Left ventricle myocardium inferior (tissue), 1 donor: ENCODE measurements around the gene RAB11A. TPM values are rescaled to one million over a fixed set of nuclear protein-coding genes. Genes with fewer than 3 reads are reported as not detected.

Experiments used
- DNase-seq: peaks from one replicate; pipeline ENCODE4 v3.0.0-alpha.2; 2020
- H3K27ac ChIP-seq: fragments of 200-600 bp; replicated peaks from 2 replicates; pipeline ENCODE4 v1.8.0; 2021
- H3K27me3 ChIP-seq: fragments of 200-600 bp; 2 replicates; pipeline ENCODE4 v1.8.0; 2021; ENCODE audit warnings: low read depth
- H3K36me3 ChIP-seq: fragments of 200-600 bp; 2 replicates; pipeline ENCODE4 v1.8.0; 2021
- H3K4me1 ChIP-seq: fragments of 200-600 bp; 2 replicates; pipeline ENCODE4 v1.8.0; 2021
- H3K4me3 ChIP-seq: fragments of 200-600 bp; 2 replicates; pipeline ENCODE4 v1.8.0; 2021; ENCODE audit warnings: mild to moderate bottlenecking, moderate library complexity
- H3K9me3 ChIP-seq: fragments of 200-600 bp; replicated peaks from 2 replicates; pipeline ENCODE4 v1.8.0; 2021
- CTCF ChIP-seq: fragments of 200-600 bp; IDR thresholded peaks from 2 replicates; pipeline ENCODE4 v1.8.0; 2021; ENCODE audit warnings: antibody characterized with exemption, mild to moderate bottlenecking, borderline replicate concordance
- intact Hi-C: fragments of 100-400 bp; cut with micrococcal nuclease; formaldehyde crosslinking; loops from one replicate; pipeline ENCODE4 v1.11.0; 2022
- total RNA-seq: library from RNA; stranded (reverse); fragmentation: NEBNext Ultra II Directional; extraction: Animal tissue kit (Norgen Biotek cat#: 25700); gene quantifications from one replicate; pipeline ENCODE4 v1.2.1, GENCODE V29; 2021
- donor health status: DM: no; HTN: yes; CAD: no; lungs with severe emphysema.

The RAB11A gene
- total RNA-seq, 1 donor from 2014 or later = 146 TPM

- no peak for DNase-seq
- Histone ChIP-seq H3K36me3 (peaks cover 5% of the 10 kb centered on the region), H3K4me1 (peaks cover 25% of the 10 kb centered on the region), H3K27ac (no peak overlapping the region), H3K27me3 (no peaks in the 10 kb centered on the region), H3K9me3 (no peaks in the 10 kb centered on the region), H3K4me3 (no peak overlapping the region)
- intact Hi-C loops = no loop called here
- no peak for TF ChIP-seq CTCF
Observed at GRCh38 chr15:65920825-65921309, 51.6 kb downstream of the RAB11A start.

- no peak overlapping the region for H3K27ac ChIP-seq
- H3K4me1 ChIP-seq = peaks cover 18% of the 10 kb centered on the region
- peaks cover 5% of the 10 kb centered on the region for H3K36me3 ChIP-seq
- intact Hi-C loops = no loop called here
- H3K9me3 ChIP-seq = no peaks in the 10 kb centered on the region
- H3K27me3 ChIP-seq = no peaks in the 10 kb centered on the region
- no peak for TF ChIP-seq CTCF
- no peak for DNase-seq
- no peak overlapping the region for H3K4me3 ChIP-seq
Observed at GRCh38 chr15:65921780-65922179, 52.5 kb downstream of the RAB11A start.

GRCh38 chr15:65922621-65923020, 53.3 kb downstream of the RAB11A start:
- TF ChIP-seq CTCF = no peak
- Histone ChIP-seq H3K4me3 (no peak overlapping the region), H3K27me3 (no peaks in the 10 kb centered on the region), H3K36me3 (peaks cover 5% of the 10 kb centered on the region), H3K9me3 (no peaks in the 10 kb centered on the region), H3K27ac (no peak overlapping the region), H3K4me1 (peaks cover 16% of the 10 kb centered on the region)
- intact Hi-C loops = no loop called here
- no peak for DNase-seq

- no peak for TF ChIP-seq CTCF
- intact Hi-C loops = no loop called here
- Histone ChIP-seq H3K4me1 (peaks cover 16% of the 10 kb centered on the region), H3K36me3 (peaks cover 5% of the 10 kb centered on the region), H3K27ac (no peak overlapping the region), H3K4me3 (no peak overlapping the region), H3K27me3 (no peaks in the 10 kb centered on the region), H3K9me3 (no peaks in the 10 kb centered on the region)
- no peak for DNase-seq
Observed at GRCh38 chr15:65923264-65923663, 54.0 kb downstream of the RAB11A start.

- no peaks in the 10 kb centered on the region for H3K9me3 ChIP-seq
- DNase-seq = no peak
- no peak overlapping the region for H3K27ac ChIP-seq
- intact Hi-C loops = no loop called here
- no peak overlapping the region for H3K4me3 ChIP-seq
- peaks cover 16% of the 10 kb centered on the region for H3K4me1 ChIP-seq
- H3K27me3 ChIP-seq = no peaks in the 10 kb centered on the region
- no peak for TF ChIP-seq CTCF
- no peaks in the 10 kb centered on the region for H3K36me3 ChIP-seq
Observed at GRCh38 chr15:65924004-65924403, 54.7 kb downstream of the RAB11A start.
